Upper lobe of right lung (tissue), 1 donor: ENCODE data around the gene SSBP4. TPM values are rescaled to one million over a fixed set of nuclear protein-coding genes. Genes with fewer than 3 reads are reported as not detected.

ENCODE experiments used
- ATAC-seq: fragments of 200-7000 bp; cut with Tn5 transposase; one replicate; pipeline ENCODE4 v1.9.1; 2020; ENCODE audit warnings: mild to moderate bottlenecking, moderate library complexity
- DNase-seq: peaks from one replicate; pipeline ENCODE4 v3.0.0-alpha.2; 2020
- H3K27ac ChIP-seq: fragments of 200-600 bp; one replicate; pipeline ENCODE4 v1.8.0; 2022
- H3K27me3 ChIP-seq: fragments of 200-600 bp; one replicate; pipeline ENCODE4 v1.8.0; 2022; ENCODE audit warnings: mild to moderate bottlenecking
- H3K36me3 ChIP-seq: fragments of 200-600 bp; one replicate; pipeline ENCODE4 v1.8.0; 2022
- H3K4me1 ChIP-seq: fragments of 200-600 bp; one replicate; pipeline ENCODE4 v1.8.0; 2022
- H3K4me3 ChIP-seq: fragments of 200-600 bp; one replicate; pipeline ENCODE4 v1.8.0; 2022; ENCODE audit warnings: mild to moderate bottlenecking
- H3K9me3 ChIP-seq: fragments of 200-600 bp; one replicate; pipeline ENCODE4 v1.8.0; 2022
- CTCF ChIP-seq: fragments of 200-600 bp; IDR thresholded peaks from one replicate; pipeline ENCODE4 v1.8.0; 2022; ENCODE audit warnings: antibody characterized with exemption
- intact Hi-C: fragments of 100-400 bp; cut with DNase I; formaldehyde crosslinking; loops from one replicate; pipeline ENCODE4 v1.11.0; 2022
- microRNA-seq: library from miRNA; unstranded; fragments of <30 nt; microRNA quantifications from one replicate; pipeline ENCODE4 v1.2.0, GENCODE V29; 2020; ENCODE audit warnings: borderline microRNAs expressed
- total RNA-seq: library from RNA; stranded (reverse); fragmentation: NEBNext Ultra II Directional; extraction: Animal tissue kit (Norgen Biotek cat#: 25700); gene quantifications from one replicate; pipeline ENCODE4 v1.2.1, GENCODE V29; 2021
- donor health status: DM: no; HTN: yes; CAD: no; lungs with severe emphysema.

SSBP4 gene
- total RNA-seq, 1 donor from 2014 or later = 57.3 TPM

- H3K27me3 ChIP-seq = no peaks in the 10 kb centered on the region
- no peaks in the 10 kb centered on the region for H3K9me3 ChIP-seq
- ATAC-seq (no peak), DNase-seq (no peak)
- intact Hi-C loops = no loop called here
- no peaks in the 10 kb centered on the region for H3K36me3 ChIP-seq
- H3K4me1 ChIP-seq = peaks cover 80% of the 10 kb centered on the region
- no peak overlapping the region for H3K4me3 ChIP-seq
- no peak overlapping the region for H3K27ac ChIP-seq
- TF ChIP-seq CTCF = no peak
Measured at GRCh38 chr19:18481505-18482222, 62.5 kb downstream of the SSBP4 start.

DNA sequence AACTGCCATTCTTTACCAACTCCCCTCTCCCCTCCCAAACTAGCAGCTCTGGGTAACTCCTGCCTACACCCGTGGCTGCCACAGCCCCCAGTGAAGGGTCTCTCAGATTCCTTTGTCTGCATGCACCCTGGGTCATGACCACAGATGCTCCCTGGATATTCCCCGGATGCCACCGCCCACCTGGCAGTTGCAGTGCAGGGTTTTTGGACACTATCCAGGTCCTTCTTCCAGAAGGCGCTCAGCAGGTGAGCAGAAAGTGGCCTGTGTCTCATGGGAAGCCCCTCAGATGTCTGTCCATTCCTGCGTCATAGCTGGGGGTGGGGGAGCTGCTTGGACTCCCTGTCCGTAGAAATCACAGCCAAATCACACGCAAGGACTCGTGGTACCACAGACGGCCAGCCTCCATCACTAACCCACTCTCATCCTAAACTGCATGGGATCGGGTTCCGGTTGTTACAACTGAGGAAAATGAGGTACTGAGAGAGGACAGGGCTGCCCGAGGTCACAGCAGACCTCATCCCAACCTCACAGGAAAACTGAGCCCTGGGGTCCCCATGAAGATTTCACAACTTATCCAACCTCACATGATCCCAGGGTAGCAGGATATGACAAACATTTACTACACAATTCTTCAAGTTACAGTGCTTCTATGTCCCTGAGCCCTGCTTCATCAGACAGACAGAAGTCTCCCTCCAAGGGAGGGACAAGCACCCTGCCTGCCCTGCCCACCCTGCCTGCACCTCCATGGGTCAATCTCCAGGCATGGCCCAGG is 64.1 kb downstream of the SSBP4 start:
- no peak for DNase-seq
- no peak for TF ChIP-seq CTCF
- Histone ChIP-seq H3K4me3 (no peak overlapping the region), H3K4me1 (peaks cover 84% of the 10 kb centered on the region), H3K27ac (no peak overlapping the region), H3K36me3 (no peaks in the 10 kb centered on the region), H3K9me3 (no peaks in the 10 kb centered on the region), H3K27me3 (no peaks in the 10 kb centered on the region)
- intact Hi-C loops = no loop called here
- ATAC-seq = no peak

Small RNA genes within 50 kb of the gene (microRNA-seq; reads per million reads assigned to microRNA genes)
- gene MIR3189 = not detected

Other genes starting within 250 kb of the SSBP4 start
- 554 TPM for gene IFI30, start 245.6 kb upstream of the SSBP4 start, total RNA-seq
- 8.2 TPM for gene MPV17L2, start 226.2 kb upstream of the SSBP4 start, total RNA-seq
- 1.9 TPM for gene RAB3A, start 215.4 kb upstream of the SSBP4 start, total RNA-seq
- 7.6 TPM for gene PDE4C, start 193.0 kb upstream of the SSBP4 start, total RNA-seq
- gene IQCN, start 144.9 kb upstream of the SSBP4 start, total RNA-seq = 4.9 TPM
- 204 TPM for gene JUND, start 137.8 kb upstream of the SSBP4 start, total RNA-seq
- 76.9 TPM for gene LSM4, start 96.3 kb upstream of the SSBP4 start, total RNA-seq
- gene PGPEP1, start 78.8 kb upstream of the SSBP4 start, total RNA-seq = 40.8 TPM
- gene GDF15, start 33.2 kb upstream of the SSBP4 start, total RNA-seq = 105 TPM
- 22.7 TPM for gene LRRC25, start 21.8 kb upstream of the SSBP4 start, total RNA-seq
- 34.6 TPM for gene ISYNA1, start 18.7 kb downstream of the SSBP4 start, total RNA-seq
- gene ELL, start 102.7 kb downstream of the SSBP4 start, total RNA-seq = 17.7 TPM
- gene FKBP8, start 124.2 kb downstream of the SSBP4 start, total RNA-seq = 201 TPM
- gene KXD1, start 138.5 kb downstream of the SSBP4 start, total RNA-seq = 68.3 TPM
- gene UBA52, start 152.5 kb downstream of the SSBP4 start, total RNA-seq = 840 TPM
- gene REX1BD, start 169.4 kb downstream of the SSBP4 start, total RNA-seq = 57.1 TPM
- 23.4 TPM for gene CRLF1, start 187.4 kb downstream of the SSBP4 start, total RNA-seq
- gene TMEM59L, start 193.5 kb downstream of the SSBP4 start, total RNA-seq = 2.2 TPM
- gene KLHL26, start 217.6 kb downstream of the SSBP4 start, total RNA-seq = 11.8 TPM